PC-9 (cell line): Measurements from ENCODE around the gene OR2C1. TPM values are rescaled to one million over a fixed set of nuclear protein-coding genes. Genes with fewer than 3 reads are reported as not detected.

Experiments used
- BruUV-seq: library from RNA; stranded (reverse); fragments of 400-500 nt; replicated peaks from 2 replicates; lab custom pipeline; 2021; lab: Mats Ljungman, UMichigan
- CTCF ChIA-PET: fragments of 300-600 bp; sonication (Branson Sonifier 250); formaldehyde crosslinking; loops from one replicate; lab custom pipeline; 2022; ENCODE audit warnings: antibody characterized with exemption; lab: Charles Lee
- POLR2A ChIA-PET: fragments of 300-600 bp; sonication (Branson Sonifier 250); formaldehyde crosslinking; loops from one replicate; lab custom pipeline; 2022; ENCODE audit warnings: antibody characterized with exemption; ENCODE audit not compliant: unreplicated experiment; lab: Charles Lee
- DNase-seq, 2 experiments: peaks; one replicate each; pipeline versions ENCODE4 v3.0.0 to v3.0.0-alpha.2; 2015 to 2022; ENCODE audit warnings: mixed read lengths in 1 of 2
- H2AFZ ChIP-seq: fragments of 200-600 bp; sonication (generic); 2 replicates; pipeline ENCODE4 v1.8.1; 2017; ENCODE audit warnings: antibody characterized with exemption
- H3F3A ChIP-seq: fragments of 200-600 bp; sonication (generic); 2 replicates; pipeline ENCODE4 v1.8.1; 2017; ENCODE audit warnings: antibody characterized with exemption, mild to moderate bottlenecking, low read depth; ENCODE audit not compliant: insufficient read depth
- H3K27ac ChIP-seq: fragments of 200-600 bp; sonication (generic); 2 replicates; pipeline ENCODE4 v1.6.1; 2016; ENCODE audit warnings: mixed run types
- H3K27me3 ChIP-seq: fragments of 200-600 bp; sonication (generic); 2 replicates; pipeline ENCODE4 v1.6.1; 2016; ENCODE audit warnings: low read depth, mixed run types; ENCODE audit not compliant: insufficient read depth
- H3K36me3 ChIP-seq: fragments of 200-600 bp; sonication (generic); 2 replicates; pipeline ENCODE4 v1.6.1; 2016; ENCODE audit warnings: low read depth, mixed run types
- H3K4me1 ChIP-seq: fragments of 200-600 bp; sonication (generic); replicated peaks from 2 replicates; pipeline ENCODE4 v1.6.1; 2016; ENCODE audit warnings: mixed run types; ENCODE audit not compliant: insufficient read depth
- H3K4me2 ChIP-seq: fragments of 200-600 bp; sonication (generic); 2 replicates; pipeline ENCODE4 v1.6.1; 2017; ENCODE audit warnings: mixed run types
- H3K4me3 ChIP-seq: fragments of 200-600 bp; sonication (generic); 2 replicates; pipeline ENCODE4 v1.6.1; 2016; ENCODE audit warnings: mixed run types
- H3K79me2 ChIP-seq: fragments of 200-600 bp; sonication (generic); 2 replicates; pipeline ENCODE4 v1.6.1; 2017; ENCODE audit warnings: low read depth, mixed run types
- H3K9me2 ChIP-seq: fragments of 200-600 bp; sonication (generic); 2 replicates; pipeline ENCODE4 v1.8.1; 2017; ENCODE audit warnings: mild to moderate bottlenecking; ENCODE audit not compliant: insufficient read depth
- H3K9me3 ChIP-seq: fragments of 200-600 bp; sonication (generic); 2 replicates; pipeline ENCODE4 v1.8.1; 2016; ENCODE audit warnings: low read depth; ENCODE audit not compliant: insufficient read depth
- H4K20me1 ChIP-seq: fragments of 200-600 bp; sonication (generic); 2 replicates; pipeline ENCODE4 v1.8.1; 2017; ENCODE audit not compliant: insufficient read depth
- EZH2 ChIP-seq: fragments of 200-600 bp; sonication (generic); IDR thresholded peaks from 2 replicates; pipeline ENCODE4 v1.8.0; 2017; ENCODE audit warnings: antibody characterized with exemption, low read depth
- intact Hi-C: fragments of 100-400 bp; cut with micrococcal nuclease; formaldehyde crosslinking; loops from one replicate; pipeline ENCODE4 v1.10.0; 2022; ENCODE audit not compliant: unreplicated experiment
- total RNA-seq: library from RNA; stranded (reverse); gene quantifications from 2 replicates; pipeline ENCODE4 v1.2.3, GENCODE V29; 2021
- TF ChIP-seq, protein P1 (sequence below): fragments of 200-600 bp; sonication (generic); conservative IDR thresholded peaks from 2 replicates; pipeline ENCODE4 v1.6.1; 2017; ENCODE audit warnings: mixed run types, antibody characterized with exemption, mild to moderate bottlenecking, moderate library complexity

OR2C1 gene
- total RNA-seq, 1 experiment from 2014 or later = not detected

DNA sequence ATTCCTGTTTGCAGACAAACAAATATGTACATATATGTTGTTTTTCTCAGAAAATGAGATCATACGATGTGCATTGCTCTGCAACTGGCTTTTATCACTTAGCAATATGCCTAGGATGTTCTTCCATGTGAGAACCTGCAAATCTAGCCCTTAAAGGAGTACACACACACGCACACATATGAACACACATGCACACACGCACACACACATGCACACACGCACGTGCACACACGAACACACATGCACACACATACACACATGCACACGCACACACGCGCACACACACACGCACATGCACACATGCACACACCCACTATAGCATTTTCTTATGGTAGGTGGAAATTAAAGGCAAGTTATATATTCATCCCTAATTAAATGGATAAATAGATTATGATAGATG lies 8.1 kb upstream of the OR2C1 start:
- Histone ChIP-seq H3K27me3 (peaks cover 64% of the 10 kb centered on the region), H3K27ac (no peak overlapping the region), H3F3A (no peaks in the 10 kb centered on the region), H3K4me2 (no peak overlapping the region), H3K9me3 (no peaks in the 10 kb centered on the region), H3K36me3 (no peaks in the 10 kb centered on the region), H3K4me3 (no peak overlapping the region), H2AFZ (no peak overlapping the region), H3K79me2 (no peaks in the 10 kb centered on the region), H4K20me1 (no peaks in the 10 kb centered on the region), H3K9me2 (no peaks in the 10 kb centered on the region), H3K4me1 (no peaks in the 10 kb centered on the region)
- DNase-seq = no peak
- no peak for TF ChIP-seq EZH2
- TF ChIP-seq, protein P1, sequence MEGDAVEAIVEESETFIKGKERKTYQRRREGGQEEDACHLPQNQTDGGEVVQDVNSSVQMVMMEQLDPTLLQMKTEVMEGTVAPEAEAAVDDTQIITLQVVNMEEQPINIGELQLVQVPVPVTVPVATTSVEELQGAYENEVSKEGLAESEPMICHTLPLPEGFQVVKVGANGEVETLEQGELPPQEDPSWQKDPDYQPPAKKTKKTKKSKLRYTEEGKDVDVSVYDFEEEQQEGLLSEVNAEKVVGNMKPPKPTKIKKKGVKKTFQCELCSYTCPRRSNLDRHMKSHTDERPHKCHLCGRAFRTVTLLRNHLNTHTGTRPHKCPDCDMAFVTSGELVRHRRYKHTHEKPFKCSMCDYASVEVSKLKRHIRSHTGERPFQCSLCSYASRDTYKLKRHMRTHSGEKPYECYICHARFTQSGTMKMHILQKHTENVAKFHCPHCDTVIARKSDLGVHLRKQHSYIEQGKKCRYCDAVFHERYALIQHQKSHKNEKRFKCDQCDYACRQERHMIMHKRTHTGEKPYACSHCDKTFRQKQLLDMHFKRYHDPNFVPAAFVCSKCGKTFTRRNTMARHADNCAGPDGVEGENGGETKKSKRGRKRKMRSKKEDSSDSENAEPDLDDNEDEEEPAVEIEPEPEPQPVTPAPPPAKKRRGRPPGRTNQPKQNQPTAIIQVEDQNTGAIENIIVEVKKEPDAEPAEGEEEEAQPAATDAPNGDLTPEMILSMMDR = no peak
- BruUV-seq = no TSS peak
- intact Hi-C loops = no loop called here
- ChIA-PET CTCF (no interaction called here), POLR2A (no interaction called here)

DNA sequence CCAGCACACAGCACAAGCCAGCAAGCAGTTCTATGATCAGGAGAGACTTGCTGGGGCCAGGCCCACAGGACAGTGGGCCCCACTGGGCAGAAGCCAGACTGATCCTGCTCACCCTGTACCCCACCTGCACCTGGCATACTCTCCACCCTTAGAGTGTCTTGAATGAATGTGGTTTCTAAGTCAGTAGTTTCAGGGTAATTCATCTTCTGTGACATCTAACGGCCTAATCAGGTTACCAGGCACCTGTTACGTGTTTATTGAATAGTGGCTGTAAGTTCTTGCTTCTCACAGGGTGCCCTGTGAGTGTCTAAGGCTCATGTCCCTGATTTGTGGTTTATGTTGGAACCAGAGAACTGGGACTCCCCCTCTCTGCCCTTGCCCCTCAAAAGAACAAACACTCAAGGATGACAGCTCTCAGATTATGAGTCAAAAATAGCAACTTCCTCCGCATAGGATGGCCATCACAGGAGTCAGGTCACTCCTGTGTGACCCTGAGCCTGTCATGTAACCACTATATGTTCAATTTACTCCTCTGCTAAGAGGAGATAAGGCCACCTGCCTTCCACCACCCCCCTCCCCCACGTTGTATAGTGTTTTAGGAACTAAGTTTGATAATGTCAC lies 7.0 kb upstream of the OR2C1 start:
- H2AFZ ChIP-seq = no peak overlapping the region
- TF ChIP-seq EZH2 = no peak
- TF ChIP-seq, protein P1 = no peak
- H3K27ac ChIP-seq = no peak overlapping the region
- ChIA-PET POLR2A (no interaction called here), CTCF (no interaction called here)
- no peak overlapping the region for H3K4me2 ChIP-seq
- H4K20me1 ChIP-seq = no peaks in the 10 kb centered on the region
- intact Hi-C loops = no loop called here
- no TSS peak for BruUV-seq
- no peaks in the 10 kb centered on the region for H3K4me1 ChIP-seq
- H3K9me3 ChIP-seq = no peaks in the 10 kb centered on the region
- no peaks in the 10 kb centered on the region for H3K36me3 ChIP-seq
- no peak for DNase-seq
- H3K27me3 ChIP-seq = peaks cover 64% of the 10 kb centered on the region
- H3K79me2 ChIP-seq = no peaks in the 10 kb centered on the region
- no peak overlapping the region for H3K4me3 ChIP-seq
- no peaks in the 10 kb centered on the region for H3K9me2 ChIP-seq
- no peaks in the 10 kb centered on the region for H3F3A ChIP-seq

DNA sequence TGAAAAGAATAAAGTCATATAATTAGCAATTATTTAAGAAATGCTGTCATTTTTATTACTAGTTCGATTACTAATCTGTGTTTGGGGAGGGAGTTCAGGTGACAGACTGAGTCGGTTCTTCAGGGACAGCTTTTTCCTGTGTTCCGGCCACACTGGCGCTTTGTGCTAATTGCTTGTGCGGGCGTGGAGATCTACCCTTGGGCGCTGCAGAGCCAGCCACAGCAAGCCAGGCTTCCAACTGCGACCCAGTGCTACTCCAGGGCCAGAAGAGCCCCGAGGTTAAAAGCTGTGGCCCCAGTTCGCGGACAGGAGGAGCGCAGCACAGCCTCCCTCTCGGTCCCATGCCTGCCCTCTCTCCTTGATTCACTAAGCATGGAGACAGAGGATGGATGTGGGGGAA lies 6.5 kb upstream of the OR2C1 start:
- Histone ChIP-seq H3K9me3 (no peaks in the 10 kb centered on the region), H3K4me3 (no peak overlapping the region), H3K27ac (no peak overlapping the region), H3F3A (no peaks in the 10 kb centered on the region), H3K4me1 (no peaks in the 10 kb centered on the region), H3K27me3 (peaks cover 64% of the 10 kb centered on the region), H3K4me2 (no peak overlapping the region), H3K36me3 (no peaks in the 10 kb centered on the region), H3K9me2 (no peaks in the 10 kb centered on the region), H4K20me1 (no peaks in the 10 kb centered on the region), H3K79me2 (no peaks in the 10 kb centered on the region), H2AFZ (no peak overlapping the region)
- BruUV-seq = no TSS peak
- TF ChIP-seq EZH2 = no peak
- TF ChIP-seq, protein P1 = no peak
- intact Hi-C loops = no loop called here
- no peak for DNase-seq
- POLR2A ChIA-PET = interaction anchor here (0.6 kb wide), 1 partner anchor 558 kb away, joined by 9 read pairs; no protein-coding TSS in a partner anchor
- CTCF ChIA-PET = no interaction called here
